ENCODE results near the gene C4orf51.

C4orf51 gene

GRCh38 chr4:145775406-145775805 is 95.5 kb downstream of the C4orf51 start:
- Histone ChIP-seq H3K9me3 (ENCODE audit: control insufficient read depth, low read length) (no peaks in the 10 kb centered on the region), H3K79me2 (no peaks in the 10 kb centered on the region), H3K4me2 (ENCODE audit: low read length) (no peak overlapping the region), H3K27ac (no peak overlapping the region), H3K36me3 (ENCODE audit: control insufficient read depth, insufficient read depth, low read length) (no peaks in the 10 kb centered on the region), H3K4me3 (ENCODE audit: low read depth, low read length) (no peak overlapping the region), H3K27me3 (ENCODE audit: control insufficient read depth, insufficient read depth, low read length) (no peaks in the 10 kb centered on the region), H2AFZ (no peak overlapping the region), H3K9ac (no peak overlapping the region), H3K4me1 (no peaks in the 10 kb centered on the region)
- TF ChIP-seq CTCF (IDR thresholded peaks at IDR 0.05): no peak

DNA sequence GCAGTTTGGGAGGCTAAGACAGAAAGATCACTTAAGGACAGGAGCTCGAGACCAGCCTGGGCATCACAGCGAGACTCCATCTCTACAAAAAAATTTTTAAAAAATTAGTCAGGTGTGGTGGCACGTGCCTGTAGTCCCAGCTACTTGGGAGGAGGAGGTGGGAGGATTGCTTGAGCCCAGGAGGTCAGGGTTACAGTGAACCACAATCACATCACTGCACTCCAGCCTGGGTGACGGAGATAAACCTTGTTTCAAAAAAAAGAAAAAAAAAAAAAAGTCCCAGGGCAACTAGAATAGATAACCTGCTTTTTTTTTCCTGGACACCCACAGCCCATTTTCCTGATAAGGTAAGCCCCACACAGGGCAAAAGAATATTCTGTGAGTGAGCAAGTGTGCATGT is 96.3 kb downstream of the C4orf51 start:
- Histone ChIP-seq H3K4me1 (no peaks in the 10 kb centered on the region), H3K79me2 (no peaks in the 10 kb centered on the region), H3K4me3 (ENCODE audit: low read depth, low read length) (no peak overlapping the region), H2AFZ (no peak overlapping the region), H3K4me2 (ENCODE audit: low read length) (no peak overlapping the region), H3K27ac (no peak overlapping the region), H3K36me3 (ENCODE audit: control insufficient read depth, insufficient read depth, low read length) (no peaks in the 10 kb centered on the region), H3K9ac (no peak overlapping the region), H3K27me3 (ENCODE audit: control insufficient read depth, insufficient read depth, low read length) (no peaks in the 10 kb centered on the region), H3K9me3 (ENCODE audit: control insufficient read depth, low read length) (no peaks in the 10 kb centered on the region)
- no peak for TF ChIP-seq CTCF (IDR thresholded peaks at IDR 0.05)

- Histone ChIP-seq H3K27ac (no peak overlapping the region), H2AFZ (no peak overlapping the region), H3K79me2 (no peaks in the 10 kb centered on the region), H3K4me3 (ENCODE audit: low read depth, low read length) (no peak overlapping the region), H3K27me3 (ENCODE audit: control insufficient read depth, insufficient read depth, low read length) (no peaks in the 10 kb centered on the region), H3K9ac (no peak overlapping the region), H3K36me3 (ENCODE audit: control insufficient read depth, insufficient read depth, low read length) (no peaks in the 10 kb centered on the region), H3K9me3 (ENCODE audit: control insufficient read depth, low read length) (no peaks in the 10 kb centered on the region), H3K4me2 (ENCODE audit: low read length) (no peak overlapping the region), H3K4me1 (no peaks in the 10 kb centered on the region)
- TF ChIP-seq CTCF (IDR thresholded peaks at IDR 0.05): no peak
Observed at GRCh38 chr4:145779319-145779801, 99.4 kb downstream of the C4orf51 start.

- H3K4me3 ChIP-seq (ENCODE audit: low read depth, low read length): no peak overlapping the region
- no peak overlapping the region for H2AFZ ChIP-seq
- H3K79me2 ChIP-seq: no peaks in the 10 kb centered on the region
- H3K9ac ChIP-seq: no peak overlapping the region
- H3K4me1 ChIP-seq: no peaks in the 10 kb centered on the region
- H3K36me3 ChIP-seq (ENCODE audit: control insufficient read depth, insufficient read depth, low read length): no peaks in the 10 kb centered on the region
- no peak overlapping the region for H3K4me2 ChIP-seq (ENCODE audit: low read length)
- TF ChIP-seq CTCF (IDR thresholded peaks at IDR 0.05): no peak
- no peaks in the 10 kb centered on the region for H3K9me3 ChIP-seq (ENCODE audit: control insufficient read depth, low read length)
- no peaks in the 10 kb centered on the region for H3K27me3 ChIP-seq (ENCODE audit: control insufficient read depth, insufficient read depth, low read length)
- no peak overlapping the region for H3K27ac ChIP-seq
Observed at GRCh38 chr4:145781351-145781750, 101.4 kb downstream of the C4orf51 start.
